Astrocyte of the cerebellum (primary cell): ENCODE data around the gene ANXA2.
A peak's percentile ranks its signal among the peaks of the same experiment; 100 is the strongest.

Experiments
- DNase-seq: peaks from one replicate; pipeline ENCODE4 v3.0.0-alpha.2; 2011; ENCODE audit warnings: low read depth
- H3K4me3 ChIP-seq: 2 replicates; pipeline ENCODE4 v1.5.1; 2011; ENCODE audit warnings: mild to moderate bottlenecking, low read depth, low read length, moderate library complexity
- CTCF ChIP-seq: IDR thresholded peaks from 2 replicates; pipeline ENCODE4 v1.5.1; 2012; ENCODE audit warnings: low read length, low read depth, moderate library complexity, mild to moderate bottlenecking; ENCODE audit errors: missing control alignments
- in situ Hi-C: cut with HindIII; loops from 2 replicates; pipeline ENCODE4 v1.10.0; 2017; ENCODE audit warnings: low sequenced_read_pairs

Gene ANXA2

GRCh38 chr15:60397772-60398445 lies at the start of gene ANXA2:
Gene ANXA2 (minus strand): TSS chr15:60397986. CDS start chr15:60386075, 11,911 bp downstream.
- peak; percentile 55 for DNase-seq
- in situ Hi-C loops, result loop anchor here (5.0 kb wide), 1 partner anchor 36 kb away; no protein-coding TSS in a partner anchor
- no peak for TF ChIP-seq CTCF
- peak within 1 kb of the TSS; percentile 73 for H3K4me3 ChIP-seq

GRCh38 chr15:60444289-60444912 lies 46.6 kb upstream of the ANXA2 start:
- DNase-seq, result no peak
- in situ Hi-C loops, result loop anchor here (5.0 to 10.0 kb wide), 2 partner anchors 83 to 750 kb away; no protein-coding TSS in a partner anchor
- H3K4me3 ChIP-seq, result no peak overlapping the region
- peak; percentile 66 for TF ChIP-seq CTCF

- DNase-seq, result no peak
- TF ChIP-seq CTCF, result no peak
- no peak overlapping the region for H3K4me3 ChIP-seq
- in situ Hi-C loops, result loop anchor here (5.0 to 10.0 kb wide), 2 partner anchors 85 to 748 kb away; no protein-coding TSS in a partner anchor
Measured at GRCh38 chr15:60442763-60443162, 45.0 kb upstream of the ANXA2 start.

GRCh38 chr15:60442031-60442650 lies 44.4 kb upstream of the ANXA2 start:
- no peak for DNase-seq
- in situ Hi-C loops, result loop anchor here (5.0 to 10.0 kb wide), 2 partner anchors 85 to 747 kb away; no protein-coding TSS in a partner anchor
- H3K4me3 ChIP-seq, result no peak overlapping the region
- TF ChIP-seq CTCF, result no peak

- in situ Hi-C loops, result loop anchor here (5.0 to 10.0 kb wide), 2 partner anchors 86 to 747 kb away; no protein-coding TSS in a partner anchor
- no peak for TF ChIP-seq CTCF
- H3K4me3 ChIP-seq, result no peak overlapping the region
- DNase-seq, result no peak
Measured at GRCh38 chr15:60441331-60441730, 43.5 kb upstream of the ANXA2 start.

GRCh38 chr15:60438646-60439045 lies 40.9 kb upstream of the ANXA2 start:
- no peak overlapping the region for H3K4me3 ChIP-seq
- in situ Hi-C loops, result loop anchor here (5.0 kb wide), 1 partner anchor 76 kb away; no protein-coding TSS in a partner anchor
- no peak for TF ChIP-seq CTCF

More at GRCh38 chr15:60438646-60439045, 40.9 kb upstream of the ANXA2 start:
- no peak for DNase-seq
